GM18517 (cell line): Measurements from ENCODE around the gene COG3.

ENCODE experiments used
- ATAC-seq: cut with Tn5 transposase; IDR thresholded peaks from one replicate; pipeline ENCODE4 v1.9.1; 2021; ENCODE audit warnings: mild to moderate bottlenecking, moderate library complexity; ENCODE audit not compliant: unreplicated experiment

The COG3 gene

DNA sequence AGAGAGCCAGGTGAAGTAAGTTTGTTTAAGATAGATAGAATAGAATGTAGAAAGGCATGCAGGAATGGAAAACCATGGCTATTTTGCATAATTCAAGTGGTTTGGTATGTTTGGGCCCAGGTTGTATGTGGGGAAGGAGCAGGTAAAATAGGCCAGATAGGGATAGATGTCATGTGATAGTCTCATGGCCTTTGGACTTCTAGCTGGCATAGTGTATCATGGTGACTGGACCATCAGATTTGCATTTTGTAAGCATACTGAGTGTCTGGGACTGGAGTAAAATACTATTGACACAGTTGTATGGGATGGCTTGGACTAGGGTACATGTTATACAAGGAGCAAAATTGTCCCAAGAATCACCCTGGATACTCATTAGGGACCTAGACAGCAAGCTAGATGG, 38.9 kb downstream of the COG3 start:
- no peak for ATAC-seq

DNA sequence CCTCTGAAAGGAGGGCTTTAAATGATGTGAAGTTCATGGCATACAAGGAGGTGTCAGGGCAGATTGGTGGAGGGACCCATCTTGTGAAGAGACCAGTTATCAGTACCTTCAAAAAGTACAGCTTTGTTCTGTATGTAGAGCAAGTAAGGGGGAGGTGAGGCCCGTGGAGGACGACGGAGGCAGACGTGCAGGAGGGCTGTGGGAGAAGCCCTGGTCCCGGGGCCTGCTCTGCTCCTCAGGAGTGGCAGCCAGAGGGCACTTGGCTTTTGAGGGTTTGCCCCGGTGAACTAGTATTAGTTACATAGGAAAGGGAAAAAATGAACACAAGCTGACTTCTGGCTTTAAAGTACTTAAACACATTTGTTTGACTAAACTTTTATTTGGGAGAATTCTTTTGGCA, 42.1 kb downstream of the COG3 start:
- no peak for ATAC-seq

DNA sequence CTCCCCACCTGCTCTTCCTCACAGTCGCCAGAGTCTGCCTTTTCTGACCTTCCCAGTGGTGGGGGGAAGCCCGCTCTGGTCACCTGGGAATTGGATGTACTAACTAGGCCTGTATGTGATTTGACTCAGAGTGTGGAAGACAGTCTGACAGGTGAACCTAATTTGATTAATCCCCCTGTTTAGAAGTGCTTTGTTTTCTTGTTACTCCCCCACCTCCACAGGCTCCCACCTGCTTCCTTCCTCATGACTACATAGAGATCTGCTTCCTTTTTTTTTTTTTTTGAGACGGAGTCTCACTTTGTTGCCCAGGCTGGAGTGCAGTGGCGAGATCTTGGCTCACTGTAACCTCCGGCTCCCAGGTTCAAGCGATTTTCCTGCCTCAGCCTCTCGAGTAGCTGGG, 44.0 kb downstream of the COG3 start:
- no peak for ATAC-seq

DNA sequence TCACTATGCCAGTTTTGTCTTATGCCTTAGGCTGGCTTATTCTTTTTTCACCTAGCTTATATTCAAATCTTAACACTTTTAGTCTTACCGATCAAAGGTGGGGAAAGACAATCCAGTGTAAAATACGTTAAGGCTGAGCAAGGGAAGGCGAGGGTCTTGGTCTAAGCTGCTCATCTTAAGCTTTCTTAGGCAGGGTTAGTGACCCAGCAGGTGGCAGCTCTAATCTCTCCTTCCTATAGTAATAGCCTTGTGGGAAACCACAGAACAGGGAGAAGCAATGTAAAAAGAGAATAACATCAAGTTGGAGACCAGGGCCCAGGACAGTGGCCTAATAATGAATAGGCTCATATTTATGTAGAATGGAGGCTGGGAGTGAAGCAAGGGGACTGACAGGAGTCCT, 45.9 kb downstream of the COG3 start:
- no peak for ATAC-seq

DNA sequence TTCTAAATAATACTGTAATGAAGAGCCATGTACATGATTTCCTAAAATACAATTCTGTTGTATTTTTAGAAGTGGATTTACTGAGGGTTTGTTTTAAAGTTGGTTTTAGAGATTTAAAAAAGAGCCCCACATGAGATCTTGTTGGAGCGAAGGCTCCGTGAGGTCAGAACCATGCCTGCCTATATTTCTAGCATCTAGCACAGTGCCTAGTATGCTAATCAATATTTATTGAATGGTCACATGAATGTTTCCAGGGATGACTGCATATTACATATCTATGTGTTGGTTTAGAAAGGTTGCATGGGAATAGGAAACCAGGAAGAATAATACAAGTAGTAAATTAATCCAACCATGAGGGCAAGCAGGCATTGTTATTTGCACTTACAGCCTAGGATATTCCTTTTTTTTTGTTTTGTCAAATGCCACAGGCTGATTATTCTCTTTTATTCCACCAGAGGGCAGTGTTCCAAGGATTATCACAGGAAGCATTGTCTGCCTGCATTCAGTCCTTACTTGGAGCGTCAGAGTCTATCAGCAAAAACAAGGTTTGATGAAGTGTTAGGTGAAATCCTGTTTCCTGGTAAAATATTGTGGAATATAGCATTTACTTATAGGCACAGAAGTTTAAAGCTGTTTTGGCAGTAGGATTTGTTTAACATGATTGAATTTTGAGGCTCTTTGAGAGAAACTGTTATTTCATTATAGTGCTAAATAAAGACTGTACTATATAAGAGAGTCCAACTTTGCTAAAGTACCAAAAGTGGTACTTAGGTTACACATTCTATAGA, 46.8 kb downstream of the COG3 start:
- ATAC-seq: no peak

DNA sequence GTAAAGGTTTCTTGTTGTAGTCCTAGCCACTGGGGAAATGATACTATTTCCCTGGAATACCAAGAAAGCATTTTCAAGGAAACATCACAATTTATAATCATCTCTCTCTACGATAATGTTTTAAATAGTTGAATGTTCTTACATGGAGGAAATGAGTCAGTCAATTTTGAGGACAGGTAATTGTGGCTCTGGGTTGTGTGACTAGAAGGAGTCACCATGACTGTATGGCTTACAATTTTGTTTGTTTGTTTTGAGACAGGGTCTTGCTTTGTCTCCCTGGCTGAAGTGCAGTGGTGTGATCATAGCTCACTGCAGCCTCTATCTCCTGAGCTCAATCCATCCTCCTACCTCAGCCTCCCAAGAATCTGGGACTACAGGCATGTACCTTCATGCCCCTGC, 47.4 kb downstream of the COG3 start:
- no peak for ATAC-seq

DNA sequence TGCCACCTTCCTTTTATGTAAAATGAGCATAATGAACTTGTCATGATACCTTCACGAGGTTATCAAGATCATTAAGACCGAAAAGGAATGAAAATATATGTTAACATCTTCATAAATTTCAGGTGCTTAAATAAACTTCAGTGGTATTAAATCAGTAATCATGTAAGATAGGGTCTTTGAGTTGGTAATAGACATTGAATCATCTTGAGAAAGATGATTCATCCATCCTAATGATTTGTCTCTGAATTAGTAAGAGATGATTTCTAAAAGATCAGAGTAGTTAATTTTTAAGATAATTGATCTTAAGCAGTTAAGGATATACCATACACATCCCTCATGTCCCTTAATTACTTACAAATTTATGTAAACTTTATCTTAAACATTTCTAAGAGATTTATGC, 52.0 kb downstream of the COG3 start:
- no peak for ATAC-seq

DNA sequence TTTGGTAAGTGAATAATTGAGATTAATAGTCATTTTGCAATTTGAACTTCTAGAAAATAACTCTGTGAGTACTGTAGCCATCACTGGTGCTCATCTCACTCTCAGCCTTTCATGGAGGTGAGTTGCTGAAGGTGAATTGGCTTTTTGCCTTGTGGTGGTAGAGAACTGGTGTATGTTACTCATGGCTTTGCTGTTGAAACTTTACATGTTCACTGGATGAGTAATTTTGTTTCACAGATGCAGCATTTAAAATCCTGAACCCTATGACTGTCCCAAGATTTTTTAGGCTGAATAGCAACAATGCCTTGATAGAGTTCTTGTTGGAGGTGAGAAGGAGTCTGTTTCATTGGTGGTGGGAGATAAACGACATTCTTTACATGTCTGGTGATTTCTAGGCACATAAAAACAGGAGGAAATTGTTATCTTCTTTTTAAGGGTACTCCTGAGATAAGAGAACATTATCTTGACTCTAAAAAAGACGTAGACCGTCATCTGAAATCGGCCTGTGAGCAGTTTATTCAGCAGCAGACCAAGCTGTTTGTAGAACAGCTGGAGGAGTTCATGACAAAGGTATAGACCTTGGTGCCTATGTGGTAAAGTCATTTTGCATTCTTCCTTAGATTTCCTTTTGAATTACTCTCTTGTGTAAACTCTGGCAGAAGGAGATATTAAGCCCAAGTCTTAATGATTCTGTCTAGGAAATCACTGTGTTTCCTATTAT, 53.9 kb downstream of the COG3 start:
- ATAC-seq: no peak

DNA sequence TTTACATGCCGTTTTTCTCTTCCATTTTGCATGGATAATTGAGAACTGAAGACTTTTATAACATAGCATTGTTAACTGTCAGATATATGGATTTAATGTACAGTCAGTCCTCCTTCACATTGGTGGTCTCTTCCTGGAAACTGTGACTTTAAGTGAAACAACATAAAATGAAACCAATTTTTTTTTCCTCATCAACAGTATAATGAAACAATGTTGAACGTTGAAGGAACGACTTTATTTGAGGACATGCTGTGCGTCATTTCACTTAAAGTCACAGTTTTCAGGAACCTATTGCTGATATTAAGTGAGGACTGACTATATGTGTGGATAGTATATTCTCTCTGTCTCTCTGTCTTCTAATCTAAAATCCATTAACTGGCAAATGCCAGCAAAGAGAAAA, 54.8 kb downstream of the COG3 start:
- no peak for ATAC-seq

DNA sequence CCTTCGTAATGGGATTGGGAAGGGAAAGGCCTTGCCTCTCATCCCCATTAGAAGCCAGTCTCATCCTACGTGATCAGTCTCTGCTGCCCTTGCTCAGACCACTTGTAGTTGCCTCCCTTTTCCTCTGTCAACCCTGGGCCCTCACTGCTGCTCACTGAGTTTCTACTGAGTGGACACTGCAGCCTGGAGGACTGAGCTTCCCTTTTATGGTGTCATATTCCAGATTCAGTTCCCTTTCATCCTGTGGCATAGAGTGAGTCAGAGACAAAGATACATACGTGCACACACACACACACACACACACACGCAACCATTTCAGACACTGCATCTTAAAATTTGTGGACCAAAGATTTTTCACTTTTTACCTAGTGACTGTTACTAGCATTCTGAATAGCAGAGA, 56.6 kb downstream of the COG3 start:
- no peak for ATAC-seq

DNA sequence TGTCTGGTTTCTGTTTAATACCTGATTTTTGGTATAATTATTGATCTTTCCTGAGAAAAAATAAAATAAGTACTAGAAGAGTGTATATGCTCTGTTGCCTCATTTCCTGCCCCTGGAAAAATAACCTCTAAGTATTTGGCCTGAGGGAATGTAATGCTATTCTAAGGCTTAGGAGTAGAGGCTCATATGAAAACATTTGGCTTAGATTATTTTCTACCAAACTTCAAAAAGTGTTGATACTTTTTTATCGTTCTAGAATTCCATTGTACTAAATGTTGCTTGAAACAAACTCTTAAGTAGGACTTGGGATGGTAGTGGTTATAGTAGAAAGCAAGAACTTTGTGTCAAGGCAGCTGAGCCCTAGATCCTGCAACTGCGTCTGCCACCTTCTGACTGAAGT, 57.8 kb downstream of the COG3 start:
- ATAC-seq: no peak

DNA sequence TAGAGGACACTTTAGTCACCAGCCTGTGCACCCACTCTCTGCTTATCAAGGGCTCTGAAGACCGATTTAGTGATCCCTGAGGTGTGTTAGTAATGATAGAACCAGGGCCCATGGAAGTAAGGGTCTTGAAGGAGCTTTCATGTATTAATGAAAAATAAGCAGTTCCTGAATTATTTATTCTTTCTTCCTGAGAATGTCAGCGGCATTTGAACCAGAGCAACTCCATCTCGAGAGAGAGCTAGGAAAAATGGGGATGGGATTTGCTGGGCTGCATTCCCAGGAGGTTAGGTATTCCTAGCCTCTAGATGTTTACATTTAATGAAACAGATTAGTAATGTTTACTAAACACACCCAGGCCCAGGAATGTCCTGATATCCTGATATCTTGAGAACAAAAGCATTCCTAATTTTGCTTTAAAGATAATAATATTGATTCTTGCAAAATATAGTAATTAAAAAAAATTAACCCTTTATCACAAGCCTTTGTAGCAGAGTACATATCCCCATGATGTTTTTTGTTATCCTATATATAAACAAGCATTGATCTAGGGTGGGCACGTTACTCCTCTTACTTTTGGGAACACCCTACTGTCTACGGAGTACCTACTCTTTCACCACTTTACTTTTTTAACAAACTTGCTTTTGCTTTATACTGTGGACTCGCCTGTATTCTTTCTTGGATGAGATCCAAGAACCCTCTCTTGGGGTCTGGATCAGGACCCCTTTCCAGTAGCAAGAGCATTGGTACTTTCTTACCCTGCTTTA, 63.1 kb downstream of the COG3 start:
- ATAC-seq: no peak

DNA sequence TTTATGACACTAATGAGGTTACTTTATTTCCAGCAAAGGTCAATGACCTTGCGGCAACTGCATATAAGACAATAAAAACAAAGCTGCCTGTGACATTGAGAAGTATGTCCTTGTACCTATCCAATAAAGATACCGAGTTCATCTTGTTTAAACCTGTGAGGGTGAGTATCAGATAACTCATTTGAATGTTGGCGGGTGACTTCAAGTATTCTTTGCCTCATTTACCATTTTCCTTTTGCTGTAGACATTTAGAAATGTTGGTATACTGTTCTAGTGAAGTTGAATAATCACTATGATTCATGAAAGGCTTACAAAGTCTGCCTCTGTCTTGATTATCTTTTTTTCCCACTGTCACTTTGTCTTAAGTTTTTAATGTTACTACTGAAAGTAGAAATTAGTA, 65.0 kb downstream of the COG3 start:
- no peak for ATAC-seq

DNA sequence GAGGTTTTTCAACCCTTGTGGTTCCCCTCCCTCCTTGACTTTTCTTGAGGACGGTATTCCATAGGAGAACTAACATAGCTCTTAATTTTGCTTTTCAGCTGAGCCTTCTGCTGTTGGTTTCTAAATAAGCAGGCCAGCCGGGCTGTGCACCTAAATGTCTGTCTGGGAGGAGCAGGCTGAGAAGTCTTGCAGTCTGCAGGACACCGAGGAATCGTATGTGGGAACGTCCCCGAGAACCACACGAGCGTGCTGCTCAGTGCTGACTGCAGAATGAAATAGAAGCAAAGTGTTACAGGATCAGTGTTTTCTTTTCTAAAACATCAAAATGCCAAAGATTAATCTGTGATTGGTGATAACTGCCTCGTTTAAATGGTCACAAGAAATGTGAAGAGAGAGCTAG, 69.9 kb downstream of the COG3 start:
- ATAC-seq: no peak

DNA sequence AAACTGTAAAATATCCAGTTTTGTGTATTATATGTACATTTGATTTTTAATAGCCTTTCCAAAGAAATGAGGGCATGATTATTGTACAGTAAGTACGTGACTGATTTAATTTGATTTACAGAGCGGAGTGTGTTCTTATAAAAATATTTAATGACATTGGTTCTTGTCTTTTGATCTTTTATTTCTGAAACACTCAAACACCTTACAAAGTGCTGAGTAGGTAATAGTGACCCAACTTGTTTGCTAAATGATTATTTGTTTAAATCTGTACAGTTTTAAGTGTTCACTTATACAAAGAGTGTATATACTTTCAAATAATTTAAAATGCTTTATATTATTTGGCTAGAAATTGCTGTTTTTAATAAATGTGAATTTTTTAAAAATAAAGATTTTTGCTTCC, 71.5 kb downstream of the COG3 start:
- no peak for ATAC-seq

DNA sequence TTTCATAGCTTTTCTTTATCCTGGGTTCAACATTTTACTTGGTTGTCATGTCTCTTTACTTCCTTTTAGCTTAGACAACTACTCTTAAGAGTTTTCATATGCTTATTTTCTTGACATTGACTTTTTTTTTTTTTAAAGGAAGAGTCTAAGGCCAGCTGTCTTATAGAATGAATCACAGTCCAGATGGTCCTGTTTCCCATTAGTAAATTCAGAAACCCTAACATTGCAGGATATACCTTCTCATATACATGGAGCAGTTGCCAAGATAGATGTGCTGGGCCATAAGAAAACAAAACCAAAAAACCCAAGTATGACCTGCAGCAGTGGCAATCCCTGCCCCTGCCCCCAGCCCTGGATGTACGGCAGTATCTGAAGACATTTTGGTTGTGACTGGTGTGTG, 72.8 kb downstream of the COG3 start:
- no peak for ATAC-seq

DNA sequence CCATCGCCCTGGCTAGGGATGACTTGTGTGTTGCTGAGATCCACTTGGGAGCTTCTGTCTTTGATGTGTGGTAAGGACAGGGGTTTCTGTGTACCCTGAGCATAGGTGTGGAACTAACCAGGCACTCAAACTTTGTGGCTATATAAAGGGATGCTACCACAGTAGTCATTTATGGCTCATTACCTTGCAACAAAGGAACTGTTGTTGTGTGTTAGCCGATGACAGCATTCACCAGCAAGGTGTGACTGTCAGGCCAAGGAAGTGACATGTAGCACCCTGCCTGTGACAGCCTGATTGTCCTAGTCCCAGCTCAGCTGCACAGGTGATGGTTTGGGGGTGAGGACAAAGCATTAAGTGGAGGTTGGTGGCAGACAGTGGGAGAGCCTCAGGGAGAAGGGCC, 73.6 kb downstream of the COG3 start:
- no peak for ATAC-seq

DNA sequence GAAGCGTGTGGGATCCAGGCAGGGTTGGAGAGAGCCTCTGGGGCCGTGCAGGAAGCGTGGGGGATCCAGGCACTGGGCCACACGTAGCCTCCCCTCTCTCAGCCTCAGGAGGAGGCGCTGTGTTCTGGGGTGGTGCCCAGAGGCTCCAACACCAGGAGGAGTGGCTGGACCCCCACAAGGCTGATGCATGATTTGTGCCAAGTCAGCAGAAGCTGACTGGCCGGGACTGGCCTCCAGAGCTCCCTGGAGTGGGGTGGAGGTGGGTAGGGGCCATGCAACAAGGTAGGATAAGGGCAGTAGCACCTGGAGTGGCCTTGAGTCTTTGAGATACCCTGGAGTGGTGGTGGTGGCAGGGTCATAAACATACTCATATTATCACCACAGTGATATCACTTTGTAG, 75.5 kb downstream of the COG3 start:
- ATAC-seq: no peak

DNA sequence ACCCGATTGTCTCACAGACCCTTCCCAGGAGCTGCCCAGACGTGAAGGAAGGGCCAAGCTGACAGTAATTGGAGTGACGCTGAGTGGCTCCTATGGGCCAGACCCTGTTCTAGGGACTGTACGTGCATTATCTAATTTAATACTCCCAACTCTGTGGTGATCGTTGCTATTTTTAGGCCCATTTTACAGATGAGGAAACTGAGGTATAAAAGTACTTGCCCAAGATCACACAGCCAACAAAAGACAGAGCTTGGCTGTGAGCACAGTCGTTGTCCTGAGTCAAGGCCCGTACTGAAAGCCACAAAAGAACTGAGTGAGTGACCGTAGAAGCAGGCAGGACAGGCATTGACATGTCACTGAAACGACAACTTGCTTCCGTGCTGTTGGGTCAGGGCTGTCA, 76.1 kb downstream of the COG3 start:
- ATAC-seq: no peak

DNA sequence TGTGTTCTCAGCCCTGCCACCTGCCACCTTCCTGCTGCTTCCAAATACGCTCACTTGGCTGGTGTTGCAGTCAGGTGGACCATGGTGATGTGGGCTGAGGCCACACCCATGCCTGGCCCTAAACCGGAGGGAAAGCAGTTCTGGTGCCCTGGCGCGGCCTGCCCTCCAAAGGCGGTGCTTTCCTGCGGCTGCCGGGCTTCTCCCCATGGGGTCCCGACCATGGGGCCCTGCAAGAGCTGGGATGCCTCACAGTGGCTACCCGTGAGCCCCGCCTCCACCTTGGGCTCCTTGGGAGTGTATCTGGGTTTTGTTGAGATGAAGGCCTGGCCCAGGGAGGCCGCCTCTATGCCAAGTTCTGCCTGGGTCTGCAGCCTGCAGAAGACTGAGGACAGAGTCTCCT, 77.1 kb downstream of the COG3 start:
- ATAC-seq: no peak

DNA sequence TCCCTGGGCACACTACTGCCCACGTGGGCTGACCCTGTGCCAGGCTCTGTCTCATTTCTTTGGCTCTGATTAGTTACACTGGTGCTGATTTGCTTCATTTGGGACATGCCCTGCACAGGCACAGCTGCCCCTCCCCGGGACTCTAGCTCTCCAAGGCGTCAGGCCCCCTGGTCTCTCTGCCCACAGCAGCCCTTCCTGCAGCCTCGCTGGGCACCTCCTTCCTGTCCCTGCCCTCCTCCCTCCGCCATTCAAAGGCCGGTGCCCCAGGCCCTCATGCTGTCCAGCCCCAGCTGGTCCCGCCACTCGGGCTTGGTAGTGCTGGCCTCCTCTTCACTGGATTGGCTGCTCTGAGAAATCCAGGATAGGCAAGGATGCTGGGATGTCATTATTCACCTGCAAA, 77.7 kb downstream of the COG3 start:
- ATAC-seq: no peak

DNA sequence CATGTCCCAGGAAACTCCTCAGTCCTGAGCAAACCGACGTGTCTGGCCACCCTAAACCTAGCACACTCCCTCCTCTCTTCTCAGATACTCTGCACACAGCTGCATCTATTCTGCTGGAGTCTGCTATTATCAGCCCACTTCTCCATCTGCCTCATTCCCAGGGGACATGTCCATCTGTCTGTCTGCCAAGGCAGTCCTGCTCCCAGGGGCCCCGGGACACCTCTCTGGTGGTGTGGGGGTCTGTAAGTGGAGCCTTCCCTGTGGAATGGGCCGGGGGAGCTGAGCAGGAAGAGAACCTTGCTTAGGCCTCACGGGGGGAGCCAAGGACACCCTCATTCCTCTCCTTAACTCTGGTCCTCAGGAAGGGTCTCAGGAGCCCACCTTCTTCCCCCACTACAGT, 78.1 kb downstream of the COG3 start:
- no peak for ATAC-seq
